Measurements from ENCODE around the gene GOLM1.

The GOLM1 gene

GRCh38 chr9:85978496-85978895 lies 120.9 kb downstream of the GOLM1 start:
- TF ChIP-seq TCF12 (IDR thresholded peaks at IDR 0.05; ENCODE audit: low read depth) (no peak), ZBTB7A (IDR thresholded peaks at IDR 0.05; ENCODE audit: low read depth) (no peak), EP300 (IDR thresholded peaks at IDR 0.05; ENCODE audit: borderline replicate concordance) (no peak), RAD21 (IDR thresholded peaks at IDR 0.05; ENCODE audit: low read depth) (no peak), MAX (IDR thresholded peaks at IDR 0.05) (no peak), USF1 (IDR thresholded peaks at IDR 0.05) (no peak)

Measured in Ishikawa (cell line).